Neural cell (in vitro differentiated cells): ENCODE results near the gene PRDM15. TPM values are rescaled to one million over a fixed set of nuclear protein-coding genes. Genes with fewer than 3 reads are reported as not detected.

Source experiments
- H2AFZ ChIP-seq: fragments of 200-600, 300-800 bp; sonication (generic), shearing (Covaris generic); 2 replicates; pipeline ENCODE4 v1.6.0; 2014; ENCODE audit warnings: low read depth, mild to moderate bottlenecking, antibody characterized with exemption, low read length, moderate library complexity
- H3F3A ChIP-seq: fragments of 200-600 bp; shearing (Covaris generic); 2 replicates; pipeline ENCODE4 v1.6.1; 2016; ENCODE audit warnings: mild to moderate bottlenecking, moderate library complexity, mixed read lengths, antibody characterized with exemption, low read length; ENCODE audit not compliant: insufficient read depth, poor library complexity, severe bottlenecking
- H3K27ac ChIP-seq: fragments of 200-600, 300-800 bp; sonication (generic), shearing (Covaris generic); 2 replicates; pipeline ENCODE4 v1.5.1; 2014; ENCODE audit warnings: mild to moderate bottlenecking, low read length, moderate library complexity
- H3K27me3 ChIP-seq: fragments of 300-800, 200-600 bp; sonication (generic), shearing (Covaris generic); 2 replicates; pipeline ENCODE4 v1.6.0; 2014; ENCODE audit warnings: mild to moderate bottlenecking, low read depth, low read length, moderate library complexity; ENCODE audit not compliant: insufficient read depth
- H3K36me3 ChIP-seq: fragments of 300-800, 200-600 bp; sonication (generic), shearing (Covaris generic); 2 replicates; pipeline ENCODE4 v1.5.1; 2014; ENCODE audit warnings: mild to moderate bottlenecking, antibody characterized with exemption, low read length, moderate library complexity; ENCODE audit not compliant: insufficient read depth
- H3K4me2 ChIP-seq: fragments of 300-800, 200-600 bp; sonication (generic), shearing (Covaris generic); 2 replicates; pipeline ENCODE4 v1.6.0; 2014; ENCODE audit warnings: mild to moderate bottlenecking, low read length
- H3K4me3 ChIP-seq: fragments of 300-800, 200-600 bp; sonication (generic), shearing (Covaris generic); 2 replicates; pipeline ENCODE4 v1.5.1; 2014; ENCODE audit warnings: mild to moderate bottlenecking, low read length, moderate library complexity
- H3K79me2 ChIP-seq: fragments of 200-600 bp; shearing (Covaris generic); replicated peaks from 2 replicates; pipeline ENCODE4 v1.6.0; 2014; ENCODE audit warnings: mild to moderate bottlenecking, low read length, moderate library complexity; ENCODE audit not compliant: insufficient read depth
- H3K9ac ChIP-seq: fragments of 300-800, 200-600 bp; sonication (generic), shearing (Covaris generic); 2 replicates; pipeline ENCODE4 v1.6.1; 2016; ENCODE audit warnings: mild to moderate bottlenecking, low read length, mixed read lengths
- H3K9me2 ChIP-seq: fragments of 200-600 bp; shearing (Covaris generic); 2 replicates; pipeline ENCODE4 v1.6.1; 2016; ENCODE audit warnings: mild to moderate bottlenecking, low read length, mixed read lengths; ENCODE audit not compliant: insufficient read depth
- H3K9me3 ChIP-seq: fragments of 200-600, 300-800 bp; sonication (generic), shearing (Covaris generic); 2 replicates; pipeline ENCODE4 v1.6.1; 2016; ENCODE audit warnings: mild to moderate bottlenecking, mixed run types, low read length, moderate library complexity, mixed read lengths
- H4K20me1 ChIP-seq: fragments of 200-600 bp; shearing (Covaris generic); 2 replicates; pipeline ENCODE4 v1.6.1; 2016; ENCODE audit warnings: mild to moderate bottlenecking, mixed run types; ENCODE audit not compliant: insufficient read depth
- EP300 ChIP-seq: fragments of 450-650 bp; conservative IDR thresholded peaks from 2 replicates; pipeline ENCODE4 v1.6.1; 2014; ENCODE audit warnings: antibody characterized with exemption, mild to moderate bottlenecking, moderate library complexity; ENCODE audit not compliant: poor library complexity, severe bottlenecking
- EZH2 ChIP-seq: fragments of 200-600, 300-800 bp; shearing (Covaris generic), sonication (generic); IDR thresholded peaks from 2 replicates; pipeline ENCODE4 v1.6.1; 2014; ENCODE audit warnings: antibody characterized with exemption, low read length, borderline replicate concordance, mild to moderate bottlenecking; ENCODE audit not compliant: insufficient read depth, poor library complexity, severe bottlenecking
- MXI1 ChIP-seq: fragments of 450-650 bp; conservative IDR thresholded peaks from 2 replicates; pipeline ENCODE4 v1.6.1; 2014; ENCODE audit warnings: antibody characterized with exemption, mild to moderate bottlenecking; ENCODE audit not compliant: poor library complexity, severe bottlenecking
- POLR2AphosphoS5 ChIP-seq: IDR thresholded peaks from 2 replicates; pipeline ENCODE4 v1.6.1; 2012
- RAD21 ChIP-seq: fragments of 450-650 bp; conservative IDR thresholded peaks from 2 replicates; pipeline ENCODE4 v1.6.1; 2014; ENCODE audit warnings: antibody characterized with exemption, mild to moderate bottlenecking, moderate library complexity
- SMC3 ChIP-seq: fragments of 450-650 bp; conservative IDR thresholded peaks from 2 replicates; pipeline ENCODE4 v1.6.1; 2014; ENCODE audit warnings: antibody characterized with exemption, mild to moderate bottlenecking, moderate library complexity; ENCODE audit not compliant: poor library complexity
- TAF1 ChIP-seq: IDR thresholded peaks from 2 replicates; pipeline ENCODE4 v1.6.1; 2012; ENCODE audit warnings: low read depth
- polyA plus RNA-seq: library from polyadenylated mRNA; depleted of rRNA; stranded (reverse); fragments of >200 nt; gene quantifications from 2 replicates; pipeline ENCODE4 v1.2.3, GENCODE V29; 2014
- TF ChIP-seq, protein P1 (sequence below): fragments of 450-650 bp; IDR thresholded peaks from 2 replicates; pipeline ENCODE4 v1.5.1; 2014; ENCODE audit warnings: antibody characterized with exemption, mild to moderate bottlenecking, moderate library complexity; ENCODE audit not compliant: poor library complexity, severe bottlenecking
- TF ChIP-seq, protein P2 (sequence below): IDR thresholded peaks from 2 replicates; pipeline ENCODE4 v1.6.1; 2012; ENCODE audit warnings: borderline replicate concordance

The PRDM15 gene
- polyA plus RNA-seq, 1 donor from 2014 or later, result 4.1 TPM

DNA sequence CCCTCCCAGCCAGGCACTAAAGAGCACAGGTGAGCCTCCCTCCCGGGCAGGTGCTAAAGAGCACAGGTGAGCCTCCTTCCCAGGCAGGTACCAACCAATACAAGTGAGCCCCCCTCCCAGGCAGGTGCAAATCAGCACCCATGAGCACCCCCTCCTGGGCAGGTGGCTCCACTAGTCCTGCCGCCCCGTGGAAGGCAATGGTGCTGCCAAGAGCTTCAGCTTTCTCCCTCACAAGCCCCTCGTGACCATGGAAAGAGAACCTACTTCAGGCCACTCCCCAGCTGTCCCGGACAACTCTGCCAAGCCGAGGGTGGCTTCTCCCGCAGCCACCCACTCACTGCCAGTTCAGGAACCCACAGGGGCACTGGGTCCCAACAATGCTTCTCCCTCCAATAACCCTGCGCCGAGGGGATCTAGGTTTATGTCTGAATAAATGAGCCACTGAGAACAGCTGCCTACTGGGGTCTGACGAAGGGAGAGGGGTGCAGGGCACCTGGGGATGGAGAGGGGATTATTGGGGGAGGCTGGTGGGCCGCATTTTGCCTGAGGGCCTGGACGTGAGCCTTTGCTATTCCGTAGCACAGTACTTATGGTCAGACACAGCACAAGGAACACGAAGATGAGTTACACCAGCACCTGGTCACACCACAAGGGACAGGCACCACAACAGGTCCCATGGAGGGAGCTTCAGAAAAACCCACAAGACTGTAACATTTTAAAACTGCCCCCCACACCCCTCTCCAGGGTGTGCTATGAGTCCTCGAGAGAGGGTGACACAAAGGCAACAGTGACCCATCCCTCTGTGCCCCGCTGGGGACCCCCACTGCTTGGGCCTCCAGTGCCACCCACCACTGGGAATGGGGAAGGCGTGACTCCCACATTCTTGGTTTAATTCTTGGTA lies 46.3 kb downstream of the PRDM15 start:
- no peak overlapping the region for H3K27ac ChIP-seq
- no peak overlapping the region for H3K9ac ChIP-seq
- no peaks in the 10 kb centered on the region for H3K79me2 ChIP-seq
- H3F3A ChIP-seq, result no peaks in the 10 kb centered on the region
- H3K9me3 ChIP-seq, result no peaks in the 10 kb centered on the region
- no peaks in the 10 kb centered on the region for H3K9me2 ChIP-seq
- no peak overlapping the region for H3K4me2 ChIP-seq
- H2AFZ ChIP-seq, result no peak overlapping the region
- no peaks in the 10 kb centered on the region for H3K27me3 ChIP-seq
- H3K4me3 ChIP-seq, result no peak overlapping the region
- no peaks in the 10 kb centered on the region for H3K36me3 ChIP-seq
- TF ChIP-seq RAD21 (no peak), TAF1 (no peak), POLR2AphosphoS5 (no peak), SMC3 (no peak), EZH2 (no peak), MXI1 (no peak), EP300 (no peak)
- TF ChIP-seq, protein P1, sequence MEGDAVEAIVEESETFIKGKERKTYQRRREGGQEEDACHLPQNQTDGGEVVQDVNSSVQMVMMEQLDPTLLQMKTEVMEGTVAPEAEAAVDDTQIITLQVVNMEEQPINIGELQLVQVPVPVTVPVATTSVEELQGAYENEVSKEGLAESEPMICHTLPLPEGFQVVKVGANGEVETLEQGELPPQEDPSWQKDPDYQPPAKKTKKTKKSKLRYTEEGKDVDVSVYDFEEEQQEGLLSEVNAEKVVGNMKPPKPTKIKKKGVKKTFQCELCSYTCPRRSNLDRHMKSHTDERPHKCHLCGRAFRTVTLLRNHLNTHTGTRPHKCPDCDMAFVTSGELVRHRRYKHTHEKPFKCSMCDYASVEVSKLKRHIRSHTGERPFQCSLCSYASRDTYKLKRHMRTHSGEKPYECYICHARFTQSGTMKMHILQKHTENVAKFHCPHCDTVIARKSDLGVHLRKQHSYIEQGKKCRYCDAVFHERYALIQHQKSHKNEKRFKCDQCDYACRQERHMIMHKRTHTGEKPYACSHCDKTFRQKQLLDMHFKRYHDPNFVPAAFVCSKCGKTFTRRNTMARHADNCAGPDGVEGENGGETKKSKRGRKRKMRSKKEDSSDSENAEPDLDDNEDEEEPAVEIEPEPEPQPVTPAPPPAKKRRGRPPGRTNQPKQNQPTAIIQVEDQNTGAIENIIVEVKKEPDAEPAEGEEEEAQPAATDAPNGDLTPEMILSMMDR, result no peak
- TF ChIP-seq, protein P2, sequence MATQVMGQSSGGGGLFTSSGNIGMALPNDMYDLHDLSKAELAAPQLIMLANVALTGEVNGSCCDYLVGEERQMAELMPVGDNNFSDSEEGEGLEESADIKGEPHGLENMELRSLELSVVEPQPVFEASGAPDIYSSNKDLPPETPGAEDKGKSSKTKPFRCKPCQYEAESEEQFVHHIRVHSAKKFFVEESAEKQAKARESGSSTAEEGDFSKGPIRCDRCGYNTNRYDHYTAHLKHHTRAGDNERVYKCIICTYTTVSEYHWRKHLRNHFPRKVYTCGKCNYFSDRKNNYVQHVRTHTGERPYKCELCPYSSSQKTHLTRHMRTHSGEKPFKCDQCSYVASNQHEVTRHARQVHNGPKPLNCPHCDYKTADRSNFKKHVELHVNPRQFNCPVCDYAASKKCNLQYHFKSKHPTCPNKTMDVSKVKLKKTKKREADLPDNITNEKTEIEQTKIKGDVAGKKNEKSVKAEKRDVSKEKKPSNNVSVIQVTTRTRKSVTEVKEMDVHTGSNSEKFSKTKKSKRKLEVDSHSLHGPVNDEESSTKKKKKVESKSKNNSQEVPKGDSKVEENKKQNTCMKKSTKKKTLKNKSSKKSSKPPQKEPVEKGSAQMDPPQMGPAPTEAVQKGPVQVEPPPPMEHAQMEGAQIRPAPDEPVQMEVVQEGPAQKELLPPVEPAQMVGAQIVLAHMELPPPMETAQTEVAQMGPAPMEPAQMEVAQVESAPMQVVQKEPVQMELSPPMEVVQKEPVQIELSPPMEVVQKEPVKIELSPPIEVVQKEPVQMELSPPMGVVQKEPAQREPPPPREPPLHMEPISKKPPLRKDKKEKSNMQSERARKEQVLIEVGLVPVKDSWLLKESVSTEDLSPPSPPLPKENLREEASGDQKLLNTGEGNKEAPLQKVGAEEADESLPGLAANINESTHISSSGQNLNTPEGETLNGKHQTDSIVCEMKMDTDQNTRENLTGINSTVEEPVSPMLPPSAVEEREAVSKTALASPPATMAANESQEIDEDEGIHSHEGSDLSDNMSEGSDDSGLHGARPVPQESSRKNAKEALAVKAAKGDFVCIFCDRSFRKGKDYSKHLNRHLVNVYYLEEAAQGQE, result no peak
- no peaks in the 10 kb centered on the region for H4K20me1 ChIP-seq

DNA sequence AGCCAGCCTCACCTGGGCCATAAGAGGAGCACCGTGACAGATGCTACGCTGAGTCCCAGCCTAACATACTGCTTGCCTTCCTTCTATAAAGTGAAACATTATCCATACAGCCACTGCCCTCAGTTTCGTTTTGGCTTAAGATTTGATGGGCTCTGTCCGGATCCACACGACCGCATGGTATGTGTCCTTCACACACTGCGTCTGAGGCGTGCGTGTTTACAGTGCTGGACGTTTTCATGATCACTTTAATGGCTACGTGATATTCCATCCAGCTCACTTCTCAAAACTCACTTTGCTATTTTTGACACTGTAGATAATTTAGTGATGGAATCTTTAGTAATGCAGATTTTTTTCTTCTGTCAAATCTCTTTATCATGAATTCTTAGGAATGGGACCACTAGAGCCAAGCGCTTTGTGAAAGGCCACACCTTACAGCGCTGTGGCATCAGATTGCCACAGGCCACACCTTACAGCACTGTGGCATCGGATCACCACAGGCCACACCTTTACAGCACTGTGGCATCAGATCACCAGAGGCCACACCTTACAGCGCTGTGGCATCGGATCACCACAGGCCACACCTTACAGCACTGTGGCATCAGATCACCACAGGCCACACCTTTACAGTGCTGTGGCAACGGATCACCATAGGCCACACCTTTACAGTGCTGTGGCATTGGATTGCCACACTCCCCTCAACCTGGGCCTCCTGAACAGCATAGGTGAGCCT lies 47.1 kb downstream of the PRDM15 start:
- Histone ChIP-seq H3K9ac (no peak overlapping the region), H3K9me3 (no peaks in the 10 kb centered on the region), H3K4me3 (no peak overlapping the region), H3K9me2 (no peaks in the 10 kb centered on the region), H2AFZ (no peak overlapping the region), H3K79me2 (no peaks in the 10 kb centered on the region), H3F3A (no peaks in the 10 kb centered on the region), H3K36me3 (no peaks in the 10 kb centered on the region), H3K27me3 (no peaks in the 10 kb centered on the region), H3K4me2 (no peak overlapping the region), H3K27ac (no peak overlapping the region), H4K20me1 (no peaks in the 10 kb centered on the region)
- TF ChIP-seq, protein P2, result no peak
- TF ChIP-seq MXI1, result no peak
- no peak for TF ChIP-seq POLR2AphosphoS5
- no peak for TF ChIP-seq EZH2
- TF ChIP-seq TAF1, result no peak
- TF ChIP-seq SMC3, result no peak
- no peak for TF ChIP-seq RAD21
- TF ChIP-seq, protein P1, result no peak
- no peak for TF ChIP-seq EP300
